Stimulated activated naive CD4-positive, alpha-beta T cell (primary cell): ENCODE measurements around the gene TVP23A.
"Not testable (repeated sequence)": the region's sequence is repeated elsewhere in the genome, so short reads cannot be mapped to it uniquely, and the experiment has no call there.

Source experiments
- DNase-seq, 6 experiments: peaks; one replicate each; lab custom pipeline; 2025; lab: John Stamatoyannopoulos, UW

Gene TVP23A

DNA sequence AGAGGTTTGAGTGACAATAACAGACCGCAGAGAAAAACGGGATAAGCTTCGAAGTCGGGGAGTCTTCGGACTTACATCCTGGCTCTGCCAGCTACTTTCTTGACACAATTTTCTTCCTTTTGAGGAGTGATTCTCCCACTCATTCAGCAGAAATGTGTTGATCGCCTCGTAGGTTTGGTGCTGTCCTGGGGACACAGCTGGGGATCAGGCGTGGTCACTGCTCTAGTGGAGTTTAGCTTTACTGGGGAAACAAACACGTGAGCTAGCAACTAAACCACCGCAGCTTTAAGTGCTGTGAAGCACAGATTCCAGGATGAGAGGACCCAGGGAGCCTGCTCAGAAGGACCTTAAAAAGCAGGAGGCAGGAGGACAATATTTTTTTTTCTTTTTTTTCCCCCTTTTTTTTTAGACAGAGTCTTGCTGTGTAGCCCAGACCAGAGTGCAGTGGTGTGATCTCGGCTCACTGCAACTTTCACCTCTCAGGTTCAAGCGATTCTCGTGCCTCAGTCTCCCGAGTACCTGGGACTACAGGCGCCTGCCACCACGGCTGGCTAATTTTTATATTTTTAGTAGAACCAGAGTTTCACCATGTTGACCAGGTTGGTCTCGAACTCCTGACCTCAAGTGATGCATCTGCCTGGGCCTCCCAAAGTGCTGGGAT lies 74.1 kb downstream of the TVP23A start:
- DNase-seq: no peak

DNA sequence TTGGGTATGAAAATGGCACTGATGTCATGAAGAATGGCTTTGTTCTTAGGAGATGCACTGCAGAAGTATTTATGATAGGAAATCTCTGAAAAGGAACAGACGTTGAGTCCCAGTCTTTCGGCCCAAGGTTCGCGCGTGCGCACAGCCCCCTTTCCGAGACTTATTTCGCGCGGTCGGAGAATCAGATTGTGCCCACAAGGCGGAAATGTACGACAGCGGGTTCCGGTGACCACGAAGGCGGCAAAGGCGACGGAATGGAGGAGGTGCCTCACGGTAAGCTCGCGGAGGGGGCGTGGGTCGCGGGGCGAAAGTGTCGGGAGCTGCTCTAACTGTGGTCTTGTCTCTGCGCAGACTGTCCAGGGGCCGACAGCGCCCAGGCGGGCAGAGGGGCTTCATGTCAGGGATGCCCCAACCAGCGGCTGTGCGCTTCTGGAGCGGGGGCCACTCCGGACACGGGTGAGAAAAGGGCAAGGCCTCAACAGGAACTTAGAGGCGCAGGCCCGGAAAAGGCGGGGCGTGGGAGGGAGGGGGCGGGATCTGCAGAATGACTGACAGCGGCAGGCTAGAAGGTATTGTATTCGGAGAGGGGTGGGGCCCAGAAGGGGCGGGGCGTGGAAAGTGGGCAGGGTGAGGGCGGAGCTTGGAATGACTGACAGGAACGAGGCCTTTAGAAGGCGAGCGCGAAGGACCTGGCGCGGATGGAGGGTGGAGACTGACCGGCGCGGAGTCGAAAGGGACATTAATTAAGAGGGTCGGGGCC lies 74.8 kb downstream of the TVP23A start, which contains the start of gene NUBP1:
Gene NUBP1, plus strand, starts transcription at position 233 of the 760 bp plus-strand sequence. Its CDS starts 22 bp downstream, at position 255.
- DNase-seq: peak; percentile 98 to 100 (median 99)

GRCh38 chr16:10743227-10743609 lies 75.4 kb downstream of the TVP23A start:
- DNase-seq: no peak

- DNase-seq: no peak
These were observed 76.8 kb downstream of the TVP23A start for GRCh38 chr16:10741844-10742243.

DNA sequence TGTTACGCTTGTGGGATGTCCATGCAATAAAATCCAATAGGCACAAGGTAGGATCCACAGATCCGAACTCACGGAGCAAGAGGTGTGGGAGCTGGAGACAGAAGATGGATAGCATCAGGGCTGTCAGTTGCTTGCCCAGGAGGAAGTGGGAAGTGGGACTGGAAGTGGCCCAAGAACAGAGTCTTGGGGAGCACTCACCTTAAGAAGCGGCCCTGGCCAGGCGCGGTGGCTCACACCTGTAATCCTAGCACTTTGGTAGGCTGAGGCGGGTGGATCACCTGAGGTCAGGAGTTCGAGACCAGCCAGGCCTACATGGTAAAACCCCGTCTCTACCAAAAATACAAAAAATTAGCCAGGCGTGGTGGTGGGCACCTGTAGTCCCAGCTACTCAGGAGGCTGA lies 77.3 kb downstream of the TVP23A start:
- not testable (repeated sequence) for DNase-seq

GRCh38 chr16:10740845-10741208 lies 77.8 kb downstream of the TVP23A start:
- no peak for DNase-seq

- DNase-seq: no peak
These were observed 78.4 kb downstream of the TVP23A start for GRCh38 chr16:10740000-10740844.

- no peak for DNase-seq
These were observed 80.1 kb downstream of the TVP23A start for GRCh38 chr16:10738231-10739077.

- DNase-seq: peak; percentile 42 to 86 (median 61)
These were observed 81.4 kb downstream of the TVP23A start for GRCh38 chr16:10737068-10737625.

DNA sequence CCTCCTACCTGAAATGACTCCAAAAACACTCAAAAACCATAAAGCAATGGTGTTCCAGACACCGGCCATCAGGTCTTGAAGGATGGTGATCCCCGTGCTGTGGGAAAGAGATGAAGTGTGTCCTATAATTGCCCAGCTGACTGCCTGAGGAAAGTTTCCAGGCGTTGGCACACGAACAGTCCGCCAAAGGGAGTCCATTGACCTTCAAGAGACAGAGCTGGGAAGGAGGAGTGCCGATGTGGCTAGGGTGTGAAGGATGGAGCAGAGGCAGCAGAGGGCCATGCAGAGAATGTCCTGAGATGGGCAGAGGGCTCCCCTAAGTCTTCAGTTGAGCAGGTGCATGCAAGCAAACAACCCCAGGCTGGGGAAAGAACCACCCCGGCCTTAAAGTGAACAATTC lies 86.8 kb downstream of the TVP23A start:
- no peak for DNase-seq

GRCh38 chr16:10729104-10730048 lies 89.2 kb downstream of the TVP23A start:
- DNase-seq: no peak

DNA sequence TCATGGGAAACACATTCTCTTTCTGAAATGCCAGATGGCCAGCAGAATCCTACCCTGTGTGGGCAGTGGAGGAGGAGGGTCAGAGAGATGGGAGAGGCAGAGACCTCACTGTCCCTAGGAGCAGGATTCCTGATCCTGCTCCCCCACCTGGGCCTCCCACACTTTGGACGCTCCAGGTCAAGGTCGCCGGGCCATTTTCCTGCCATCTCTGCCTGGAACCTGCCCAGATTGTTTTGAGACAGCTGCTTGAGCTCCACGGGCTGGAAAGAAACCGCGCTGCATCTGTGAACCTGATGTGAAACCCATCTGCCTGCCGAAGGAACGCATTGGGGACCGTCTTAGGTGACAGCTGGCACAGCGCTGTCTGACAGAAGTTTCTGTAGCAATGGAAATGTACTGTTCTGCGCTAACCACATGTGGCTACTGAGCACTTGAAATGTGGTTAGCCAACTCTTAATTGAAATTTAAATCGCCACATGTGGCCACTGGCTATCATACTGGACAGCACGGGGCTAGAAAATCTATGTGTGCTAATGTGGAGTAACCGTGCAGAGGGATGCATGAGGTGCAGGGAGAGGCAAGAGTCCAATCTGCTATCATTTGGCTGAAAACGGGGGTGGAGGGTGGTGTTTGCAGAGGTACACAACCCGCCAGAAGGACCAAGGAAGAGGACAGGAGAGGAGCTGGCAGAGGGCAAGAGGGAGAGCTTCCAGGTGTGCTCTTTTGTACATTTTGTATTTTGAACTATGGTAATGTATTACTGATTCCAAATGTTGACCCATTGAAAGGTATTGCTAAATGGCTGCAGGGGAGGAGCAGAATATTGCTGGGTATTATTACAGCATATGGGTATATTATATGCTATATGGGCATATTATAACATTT lies 90.3 kb downstream of the TVP23A start:
- DNase-seq: no peak
